ENCODE data around the gene STAT4. TPM values are rescaled to one million over a fixed set of nuclear protein-coding genes. Genes with fewer than 3 reads are reported as not detected.

STAT4 gene
- polyA plus RNA-seq, 1 donor = 11.4 TPM

DNA sequence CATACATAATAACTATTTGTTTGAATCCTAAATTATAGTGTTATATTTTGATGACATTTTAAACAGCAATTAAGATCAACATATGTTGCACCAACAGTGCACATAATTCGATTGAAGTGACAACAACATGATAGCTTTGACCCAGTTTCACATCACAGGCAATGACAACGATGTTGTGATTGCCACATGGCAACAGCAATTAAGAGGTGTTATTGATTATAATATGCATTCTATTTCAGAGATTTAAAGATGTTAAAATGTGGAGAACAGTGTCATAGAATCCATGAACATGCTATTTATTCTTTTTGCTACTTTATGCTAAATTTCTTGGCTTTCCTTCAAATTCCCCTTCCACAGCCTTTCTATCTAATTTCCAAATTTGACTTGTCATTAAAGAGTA lies 68.5 kb downstream of the STAT4 start:
- DNase-seq = no peak

DNA sequence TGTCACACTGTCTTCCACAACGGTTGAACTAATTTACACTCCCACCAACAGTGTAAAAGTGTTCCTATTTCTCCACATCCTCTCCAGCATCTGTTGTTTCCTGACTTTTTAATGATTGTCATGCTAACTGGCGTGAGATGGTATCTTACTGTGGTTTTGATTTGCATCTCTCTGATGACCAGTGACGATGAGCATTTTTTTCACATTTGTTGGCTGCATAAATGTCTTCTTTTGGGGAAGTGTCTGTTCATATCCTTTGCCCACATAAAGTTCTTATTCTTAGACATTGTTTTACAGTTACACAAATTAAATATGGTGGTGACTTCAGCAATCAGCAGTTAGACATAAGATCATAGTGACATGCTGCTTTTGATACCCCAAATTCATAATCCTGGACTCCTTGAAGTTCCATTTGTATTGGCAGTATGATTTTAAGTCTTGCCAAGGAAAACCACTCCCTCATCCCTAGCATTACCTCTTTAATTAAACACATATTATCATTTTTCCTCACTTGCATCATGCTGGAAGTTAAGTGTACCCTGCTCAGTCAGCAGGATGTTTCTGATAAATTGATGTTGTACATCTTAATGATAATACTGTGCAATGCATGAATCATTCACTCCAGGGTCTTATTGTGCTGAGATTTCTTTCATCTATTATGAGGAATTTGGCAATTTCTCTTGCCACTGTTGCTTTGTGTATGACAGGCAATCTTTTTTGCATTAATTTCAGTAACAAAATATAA lies 69.2 kb downstream of the STAT4 start:
- DNase-seq = no peak

- no peak for DNase-seq
Observed at GRCh38 chr2:191078165-191078867, 72.5 kb downstream of the STAT4 start.

DNA sequence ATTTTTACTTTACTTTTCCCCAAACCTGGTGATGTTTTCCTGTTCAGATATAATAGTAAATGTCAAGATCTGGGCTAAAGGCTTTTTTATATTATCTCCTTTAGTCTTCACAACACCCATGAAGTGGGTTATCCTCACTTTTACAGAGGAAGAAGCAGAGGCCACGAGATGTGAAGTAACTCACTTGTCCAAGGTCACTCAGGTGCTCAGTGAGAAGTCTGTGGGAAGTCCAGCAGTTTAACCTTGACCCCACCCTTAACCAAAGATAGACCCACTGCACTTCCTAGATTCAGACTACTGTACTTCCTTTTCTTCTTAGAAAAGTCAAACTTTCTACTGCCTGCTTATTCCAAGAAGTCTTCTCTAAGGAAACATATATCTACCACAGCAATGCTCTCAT lies 80.5 kb downstream of the STAT4 start:
- no peak for DNase-seq

DNA sequence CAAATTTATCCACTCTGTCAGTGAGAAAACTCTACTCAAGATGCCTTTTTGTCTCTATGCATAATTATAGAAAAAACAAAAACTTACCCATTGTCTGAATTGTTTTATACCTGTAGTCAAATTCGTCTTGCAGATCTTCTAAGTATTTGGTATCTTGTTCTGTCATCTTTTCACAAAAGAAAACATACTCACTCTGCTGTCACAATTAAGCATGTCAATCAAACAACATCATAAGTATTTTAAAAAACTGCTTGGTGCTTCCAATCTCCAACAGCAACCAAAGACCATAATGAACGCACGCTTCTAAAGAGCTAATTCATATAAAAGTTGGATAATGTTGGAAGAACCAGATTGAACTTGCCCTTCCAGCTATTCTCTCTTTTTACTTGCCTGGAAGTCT lies 81.2 kb downstream of the STAT4 start:
- DNase-seq = no peak

- no peak for DNase-seq
Observed at GRCh38 chr2:191066919-191067233, 83.9 kb downstream of the STAT4 start.

DNA sequence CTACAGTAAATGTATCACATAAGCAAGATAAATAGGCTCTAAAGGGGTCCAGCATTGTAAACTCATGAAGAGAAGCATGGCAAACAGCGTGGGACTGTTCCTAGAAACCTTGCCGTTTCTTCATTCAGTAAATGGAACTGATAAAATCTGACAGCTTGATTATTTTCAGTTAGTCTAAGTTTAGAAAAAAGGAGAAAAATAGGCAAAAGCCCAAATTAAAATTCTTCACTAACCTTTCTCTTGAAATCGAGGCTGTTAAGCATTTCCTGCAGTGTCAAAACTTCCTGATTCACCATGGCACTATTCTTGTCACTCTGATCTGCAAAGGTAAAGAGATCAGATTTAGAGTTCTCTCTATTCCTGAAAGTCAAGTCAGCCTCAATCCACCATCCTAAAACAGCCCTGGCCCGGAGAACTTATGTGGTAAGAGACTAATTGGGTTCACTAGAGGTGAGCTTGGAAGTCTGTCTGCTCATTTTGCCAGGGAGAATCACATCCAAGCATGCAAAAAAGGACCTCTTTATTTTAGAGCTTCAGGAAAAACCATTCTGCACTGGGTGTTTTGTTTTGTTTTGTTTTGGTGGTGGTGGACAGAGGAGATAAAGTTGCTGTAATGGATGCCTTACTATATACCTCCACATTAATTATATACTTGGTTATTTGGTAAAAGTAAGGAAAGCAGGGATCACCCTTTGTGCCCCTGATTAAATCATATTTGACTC lies 84.4 kb downstream of the STAT4 start:
- no peak for DNase-seq

GRCh38 chr2:191065785-191066184 lies 85.0 kb downstream of the STAT4 start:
- no peak for DNase-seq

GRCh38 chr2:191064590-191064989 lies 86.2 kb downstream of the STAT4 start:
- no peak for DNase-seq

GRCh38 chr2:191063584-191063983 lies 87.2 kb downstream of the STAT4 start:
- DNase-seq = no peak

DNA sequence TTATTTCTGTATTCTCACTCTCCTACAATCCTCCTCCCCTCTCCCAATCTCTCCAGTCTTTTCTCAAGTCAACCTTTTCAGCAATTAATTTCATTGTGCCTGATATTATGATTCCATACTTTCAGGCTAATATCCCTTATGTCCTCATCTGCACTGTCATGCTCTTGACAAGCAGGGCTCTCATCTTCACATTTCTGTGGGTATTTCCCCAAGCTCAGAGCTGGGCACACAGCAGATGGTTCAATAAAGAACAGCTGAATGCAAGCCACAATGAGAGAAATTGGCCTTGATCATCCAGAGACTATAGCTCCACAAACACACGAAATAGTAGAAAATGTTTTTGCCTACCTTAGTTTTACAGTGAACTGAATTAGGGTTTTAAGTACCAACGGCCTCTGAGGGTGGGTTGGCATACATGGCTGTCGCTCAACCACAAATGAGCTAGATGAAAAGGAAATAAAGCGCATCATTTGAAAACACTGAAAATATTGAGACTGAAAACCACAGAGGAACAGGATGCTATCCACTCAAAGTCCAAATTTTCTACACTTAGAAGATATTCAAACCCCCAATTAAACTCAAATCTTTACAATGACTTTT lies 89.3 kb downstream of the STAT4 start:
- DNase-seq = no peak

DNA sequence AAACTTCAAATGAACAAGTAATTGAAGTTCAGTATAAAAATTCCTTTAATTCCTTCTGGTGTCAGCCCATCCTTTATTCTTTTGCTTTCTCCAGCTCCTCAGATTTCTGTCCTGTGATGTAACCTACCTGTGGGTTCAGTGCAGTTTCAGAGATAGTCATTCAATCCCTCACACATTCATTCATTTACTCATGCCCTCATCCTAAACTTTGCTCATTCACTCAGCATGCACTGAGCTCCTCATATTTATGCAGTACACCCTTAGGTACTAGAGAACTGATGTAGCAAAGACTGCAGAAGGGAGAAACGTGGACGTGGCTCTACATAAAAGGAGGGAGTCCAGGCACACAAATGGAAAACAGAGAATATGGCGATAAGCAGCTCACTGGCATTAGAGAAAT lies 91.5 kb downstream of the STAT4 start:
- DNase-seq = no peak

DNA sequence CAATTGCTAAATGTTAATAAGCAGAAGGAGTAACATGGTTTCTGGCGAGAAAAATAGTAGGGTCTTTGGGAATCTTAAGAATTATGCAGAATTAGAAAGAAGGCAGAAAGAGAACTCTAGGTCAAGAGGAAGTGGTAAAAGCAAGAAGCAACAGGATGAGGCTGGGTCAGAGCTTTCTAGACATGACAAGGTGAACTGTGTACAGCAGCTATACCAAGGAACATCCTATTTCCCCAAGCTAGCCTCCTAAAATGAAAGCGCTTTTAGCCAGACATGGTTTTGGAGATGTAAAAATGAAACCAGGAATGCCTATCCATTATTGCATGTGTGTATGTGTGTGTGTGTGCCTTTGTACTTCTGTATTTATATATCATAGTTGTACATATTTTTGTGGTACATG lies 94.6 kb downstream of the STAT4 start:
- DNase-seq = no peak

DNA sequence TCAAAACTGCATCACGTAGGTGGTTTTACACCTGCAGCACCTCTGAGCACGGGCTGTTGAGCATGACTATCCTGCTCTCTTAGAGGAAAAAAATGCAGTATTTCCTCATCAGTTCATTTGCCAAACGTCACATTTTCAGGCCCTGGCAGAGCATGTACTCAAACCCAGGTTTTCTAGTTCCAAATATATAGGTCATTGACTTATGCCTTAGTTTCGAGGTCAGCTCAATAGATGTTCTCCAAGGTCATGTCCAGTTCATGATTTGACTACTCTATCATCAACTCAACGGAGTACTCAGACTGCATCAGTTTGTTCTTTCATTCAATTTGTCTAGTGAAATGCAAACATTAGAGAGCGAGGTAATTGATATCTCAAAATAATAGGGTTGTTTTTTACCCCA lies 97.5 kb downstream of the STAT4 start:
- no peak for DNase-seq

GRCh38 chr2:191051825-191052778 lies 98.7 kb downstream of the STAT4 start:
- DNase-seq = peak; percentile 75

- DNase-seq = no peak
Observed at GRCh38 chr2:191051177-191051576, 99.6 kb downstream of the STAT4 start.

DNA sequence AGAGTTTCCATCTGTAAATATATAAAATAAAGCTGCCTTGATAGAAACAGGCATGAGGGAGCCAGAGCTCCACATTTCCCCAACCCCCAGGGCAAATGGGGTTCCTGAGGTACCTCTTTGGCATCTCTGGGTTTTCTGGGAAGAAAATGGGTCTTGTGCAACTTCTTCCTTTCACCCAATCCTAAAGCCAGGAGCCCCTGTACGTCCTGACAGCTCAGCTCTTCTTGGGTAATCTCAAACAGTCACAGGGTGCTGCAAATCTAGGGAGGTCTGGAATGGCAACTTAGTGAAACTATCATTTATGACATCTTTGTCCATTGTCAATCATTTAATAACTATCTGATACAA lies 100.2 kb downstream of the STAT4 start:
- no peak for DNase-seq

- peak; percentile 30 for DNase-seq
Observed at GRCh38 chr2:191049728-191050639, 100.8 kb downstream of the STAT4 start.

- DNase-seq = no peak
Observed at GRCh38 chr2:191048073-191048472, 102.7 kb downstream of the STAT4 start.

DNA sequence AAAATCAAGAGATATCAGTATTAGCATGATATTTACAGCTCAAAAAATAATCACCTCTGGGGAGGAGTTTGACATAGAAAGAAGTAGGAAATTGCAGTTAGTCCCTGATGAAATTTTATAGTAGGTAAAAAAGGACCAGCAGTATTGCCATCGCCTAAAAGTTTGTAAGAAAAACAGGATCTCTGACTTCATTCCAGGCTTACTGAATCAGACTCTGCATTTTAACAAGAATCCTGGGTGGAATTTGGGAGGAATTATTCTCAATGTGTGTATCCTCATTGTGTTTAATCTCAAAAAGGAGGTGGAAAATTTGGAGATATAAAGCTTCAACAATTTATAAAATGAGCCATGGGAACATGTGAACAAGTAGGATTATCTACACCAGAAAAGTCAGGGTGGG lies 105.7 kb downstream of the STAT4 start:
- no peak for DNase-seq

- DNase-seq = no peak
Observed at GRCh38 chr2:191043438-191043837, 107.4 kb downstream of the STAT4 start.
